GM19328 (cell line): ENCODE results near the gene SDK2.

Source experiments
- ATAC-seq: cut with Tn5 transposase; IDR thresholded peaks from one replicate; pipeline ENCODE4 v1.9.1; 2021; ENCODE audit warnings: mild to moderate bottlenecking, moderate library complexity; ENCODE audit not compliant: unreplicated experiment

Gene SDK2

DNA sequence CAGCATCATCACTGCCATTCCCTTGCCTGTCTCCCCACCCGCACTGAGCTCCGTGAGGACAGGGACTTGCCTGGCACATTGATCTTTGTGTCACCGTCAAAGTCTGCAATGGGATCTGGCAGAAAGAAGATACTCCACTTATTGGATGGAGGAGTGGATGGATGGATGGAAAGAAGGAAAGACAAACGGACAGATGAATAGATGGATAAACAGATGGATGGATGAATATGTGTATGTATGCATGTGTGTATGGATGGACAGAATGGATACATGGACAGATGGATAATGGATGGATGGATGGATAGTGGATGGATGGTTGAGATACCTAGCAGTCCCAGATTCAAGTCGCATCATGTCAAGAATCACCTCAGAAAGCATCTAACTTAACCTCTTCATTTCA, 99.9 kb downstream of the SDK2 start:
- no peak for ATAC-seq

DNA sequence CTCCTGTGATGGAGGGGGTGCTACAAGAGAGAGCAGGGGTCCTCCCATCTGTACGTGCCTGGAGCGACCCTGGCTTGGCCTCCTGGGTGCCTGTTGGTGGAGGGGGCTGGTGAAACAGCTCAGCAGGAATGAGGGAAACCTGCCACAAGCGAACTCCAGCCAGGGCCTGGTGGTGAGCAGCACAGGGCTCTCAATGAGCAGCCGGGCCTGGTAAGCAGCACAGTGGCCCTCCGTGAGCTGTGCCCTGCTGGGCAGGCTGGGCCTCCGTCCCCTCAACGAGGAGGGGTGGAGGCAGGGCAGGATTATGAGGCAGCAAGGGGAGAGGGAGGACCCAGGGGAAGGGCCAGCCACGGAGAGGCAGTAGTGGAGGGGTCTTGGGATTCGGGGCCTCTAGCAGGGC, 101.9 kb downstream of the SDK2 start:
- ATAC-seq: no peak

DNA sequence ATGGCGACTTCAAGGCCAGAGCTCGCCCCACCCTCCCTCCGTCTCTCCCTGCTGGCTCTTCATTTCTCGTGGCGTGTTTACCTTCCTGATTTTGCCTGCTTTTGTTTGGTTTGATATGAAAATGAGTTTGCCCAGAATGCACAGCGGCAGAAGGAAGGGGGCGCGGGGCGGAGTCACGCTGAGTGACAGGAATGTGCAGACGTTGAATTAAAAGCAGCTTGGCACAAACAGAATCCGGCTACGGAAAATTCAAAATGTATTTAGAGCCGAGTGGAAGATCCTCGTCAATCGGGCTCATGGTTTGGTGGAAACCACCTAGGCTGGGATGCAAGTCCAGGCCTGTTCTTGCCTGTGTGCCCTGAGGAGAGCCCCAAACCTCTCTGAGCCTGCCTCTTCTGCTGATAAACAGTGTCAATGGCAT, 102.7 kb downstream of the SDK2 start:
- no peak for ATAC-seq

DNA sequence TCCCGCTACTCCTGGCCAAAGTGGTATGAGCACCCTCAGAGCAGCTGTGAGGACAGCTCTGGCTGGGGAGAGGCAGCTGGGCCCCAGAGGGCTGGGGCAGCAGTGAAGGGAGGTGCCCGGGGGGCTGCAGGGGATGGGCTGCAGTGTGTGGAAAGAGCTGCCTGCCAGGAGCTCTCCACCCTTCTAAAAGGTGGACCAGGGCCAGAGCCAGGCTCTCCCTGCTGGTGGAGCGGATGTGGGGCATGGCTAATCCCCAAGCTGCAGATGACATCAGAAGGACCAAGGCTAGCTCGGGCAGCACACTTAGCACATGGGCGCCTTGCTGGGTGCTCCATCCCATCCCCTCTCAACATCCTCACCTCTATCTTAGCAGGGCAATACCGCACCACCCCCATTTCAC, 103.1 kb downstream of the SDK2 start:
- no peak for ATAC-seq

DNA sequence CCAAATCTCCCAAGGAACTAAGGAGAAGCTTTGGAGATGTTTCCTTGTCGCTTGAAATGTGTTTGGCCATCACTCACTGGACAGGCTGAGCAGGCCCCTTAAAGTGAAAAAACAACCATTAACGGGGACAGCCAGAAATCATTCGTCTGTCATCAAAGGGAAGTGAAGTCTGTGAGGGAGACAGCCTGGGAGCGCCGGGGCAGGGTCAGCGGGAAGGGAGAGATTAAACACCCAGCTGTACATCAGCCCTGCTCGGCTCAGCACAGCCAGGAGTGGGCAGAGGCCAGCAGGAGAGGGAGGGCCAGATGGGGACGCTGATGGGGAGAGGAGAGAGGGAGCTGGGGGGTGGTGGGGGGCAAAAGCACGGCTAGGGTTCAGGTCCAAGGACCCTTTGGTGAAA, 105.1 kb downstream of the SDK2 start:
- ATAC-seq: no peak

DNA sequence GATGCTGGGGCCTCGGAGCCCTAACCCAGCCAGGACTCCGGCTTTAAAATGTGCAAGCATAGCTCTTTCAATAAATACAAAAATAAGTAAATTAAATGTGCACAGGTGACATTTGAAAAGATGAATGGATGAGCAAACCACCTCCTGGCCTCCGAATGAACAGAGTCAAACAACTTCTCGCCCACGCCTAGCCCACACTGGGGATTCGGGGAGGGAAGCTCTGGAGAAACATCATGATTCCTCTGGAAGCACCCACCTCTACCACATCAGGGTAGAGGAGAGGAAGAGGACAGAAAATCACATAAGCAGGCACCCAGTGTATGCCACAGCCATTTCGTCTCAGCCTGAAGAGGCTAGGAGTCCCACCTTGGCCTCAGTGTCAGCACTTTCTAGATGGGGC, 105.8 kb downstream of the SDK2 start:
- no peak for ATAC-seq

DNA sequence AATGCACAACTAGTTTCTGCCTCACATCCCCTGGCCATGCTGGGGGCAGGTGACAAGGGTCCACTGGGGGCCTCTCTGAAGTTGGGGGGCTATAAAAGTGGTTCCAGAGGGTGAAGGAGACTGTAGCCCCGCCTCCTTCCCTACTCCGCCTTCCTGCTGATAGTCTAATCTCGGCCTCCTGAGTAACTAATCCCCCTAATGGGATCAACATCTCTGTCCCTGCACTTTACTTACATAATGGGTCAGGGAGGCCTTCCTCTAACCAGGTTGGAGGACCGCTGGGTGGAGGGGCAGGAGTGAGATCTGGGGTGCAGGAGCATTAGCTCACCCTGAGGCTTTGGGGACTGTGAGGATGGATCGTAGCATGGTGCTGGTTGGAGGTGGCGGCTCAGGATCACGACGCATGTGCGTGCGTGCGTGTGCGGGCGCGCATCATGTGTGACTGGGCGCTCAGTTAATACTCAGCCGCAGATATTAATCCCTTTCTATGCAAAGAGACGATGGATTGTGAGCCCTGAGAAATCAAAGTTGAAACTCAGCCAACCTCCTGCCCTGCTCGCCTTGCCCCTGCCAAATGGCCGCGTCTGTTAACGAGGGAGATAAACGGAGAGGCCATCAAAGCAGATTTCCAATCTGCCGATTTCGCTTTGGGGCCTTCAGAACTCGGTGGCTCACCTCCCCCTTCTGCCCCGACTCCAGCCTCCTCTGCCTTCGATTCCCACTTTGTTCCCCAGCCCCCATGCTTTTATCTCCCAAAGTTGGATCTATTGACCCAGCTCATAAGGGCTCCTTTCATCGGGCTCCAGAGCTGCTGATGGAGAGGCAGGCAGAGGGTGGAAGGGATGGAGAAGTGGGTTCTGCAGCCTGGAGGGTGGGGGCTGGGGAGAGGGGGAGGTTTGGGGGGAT, 107.3 kb downstream of the SDK2 start:
- no peak for ATAC-seq

DNA sequence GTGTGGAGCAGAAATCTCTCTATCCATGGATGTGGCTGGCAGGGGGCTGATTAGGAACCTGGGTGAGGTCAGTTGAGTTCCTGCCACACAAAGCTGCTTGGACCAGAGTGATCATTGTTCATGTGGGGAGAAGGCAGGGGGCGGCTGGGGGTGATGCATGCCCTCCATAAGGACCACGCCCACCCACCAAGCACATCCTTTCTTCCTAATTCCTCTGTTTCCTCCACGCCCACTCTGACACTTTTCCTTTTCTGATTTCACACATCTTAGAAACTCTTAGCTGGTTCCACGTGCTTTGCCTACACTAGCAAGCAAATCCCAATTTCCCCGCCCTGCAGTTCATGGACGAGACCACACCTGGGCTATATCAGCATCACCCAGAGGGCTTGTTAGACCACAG, 108.5 kb downstream of the SDK2 start:
- no peak for ATAC-seq

DNA sequence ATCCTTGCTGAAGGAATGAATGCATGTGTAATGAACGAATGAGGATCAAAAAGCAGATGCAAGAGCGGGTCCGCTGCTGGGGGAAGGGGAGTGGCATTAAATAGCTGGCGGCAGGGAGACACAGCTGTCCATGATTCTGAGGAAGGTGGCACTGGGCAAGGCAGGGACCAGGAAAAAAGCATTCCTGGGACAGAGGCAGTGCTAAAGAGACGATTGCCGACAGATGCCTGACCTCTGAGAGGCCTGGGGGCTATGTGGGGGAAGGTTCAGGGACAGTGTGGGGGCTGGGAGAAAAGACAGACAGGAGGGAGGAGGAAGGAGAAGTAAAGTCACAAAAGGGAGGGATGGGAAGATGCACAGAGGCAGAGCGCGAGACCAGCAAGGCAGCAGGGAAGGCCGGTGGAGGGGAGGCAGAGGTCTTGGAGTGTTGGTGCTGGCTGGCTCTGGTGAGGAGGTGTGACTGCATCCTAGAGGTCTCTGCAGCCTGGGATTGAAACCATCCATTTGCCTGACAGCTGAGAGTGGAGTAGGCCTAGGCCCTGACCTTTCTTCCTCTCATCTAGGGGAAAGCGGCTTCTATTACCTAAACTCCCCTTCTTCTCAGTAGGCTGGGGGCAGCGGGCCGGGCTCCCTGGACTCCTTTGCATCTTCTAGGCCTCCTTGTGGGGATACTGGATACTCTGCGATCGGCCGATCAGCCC, 109.9 kb downstream of the SDK2 start:
- no peak for ATAC-seq

DNA sequence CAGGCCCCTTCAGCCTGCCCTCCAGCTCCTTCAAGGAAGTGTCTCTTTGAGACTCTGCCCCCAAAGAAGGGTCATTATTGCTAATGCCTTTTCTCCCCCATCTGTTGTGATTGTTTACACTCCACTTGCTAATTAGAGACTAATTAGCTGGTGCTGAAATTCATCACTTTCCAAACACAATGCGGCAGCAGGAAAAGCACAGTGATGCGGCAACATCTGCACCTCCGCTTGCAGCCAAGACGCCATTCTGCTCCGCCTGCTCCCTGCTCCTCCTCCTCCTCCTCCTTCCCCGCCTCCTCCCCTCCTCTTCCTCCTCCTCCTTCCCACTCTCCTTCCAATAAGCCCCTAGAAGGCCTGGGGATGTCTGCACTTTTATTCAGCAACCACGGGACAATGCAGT, 110.5 kb downstream of the SDK2 start:
- no peak for ATAC-seq

DNA sequence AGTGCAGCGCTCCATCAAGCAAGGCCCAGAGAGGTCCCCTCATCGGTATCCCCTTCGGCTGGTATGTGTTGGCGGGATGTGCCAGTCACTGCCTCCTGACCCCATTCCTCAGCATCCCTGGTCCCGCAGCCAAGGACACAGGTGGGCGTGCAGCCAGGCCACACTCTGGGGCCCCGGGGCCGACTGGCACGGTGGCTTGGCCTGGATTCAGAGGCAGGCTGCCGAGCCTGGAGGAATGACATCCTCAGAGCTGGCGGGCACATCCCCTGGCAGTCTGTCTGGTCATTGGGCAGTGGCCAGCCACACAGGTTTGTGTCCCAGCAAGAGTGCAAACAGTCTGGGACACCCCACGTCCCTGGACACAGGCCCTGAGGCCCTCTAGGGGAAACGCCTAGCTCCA, 111.1 kb downstream of the SDK2 start:
- no peak for ATAC-seq

DNA sequence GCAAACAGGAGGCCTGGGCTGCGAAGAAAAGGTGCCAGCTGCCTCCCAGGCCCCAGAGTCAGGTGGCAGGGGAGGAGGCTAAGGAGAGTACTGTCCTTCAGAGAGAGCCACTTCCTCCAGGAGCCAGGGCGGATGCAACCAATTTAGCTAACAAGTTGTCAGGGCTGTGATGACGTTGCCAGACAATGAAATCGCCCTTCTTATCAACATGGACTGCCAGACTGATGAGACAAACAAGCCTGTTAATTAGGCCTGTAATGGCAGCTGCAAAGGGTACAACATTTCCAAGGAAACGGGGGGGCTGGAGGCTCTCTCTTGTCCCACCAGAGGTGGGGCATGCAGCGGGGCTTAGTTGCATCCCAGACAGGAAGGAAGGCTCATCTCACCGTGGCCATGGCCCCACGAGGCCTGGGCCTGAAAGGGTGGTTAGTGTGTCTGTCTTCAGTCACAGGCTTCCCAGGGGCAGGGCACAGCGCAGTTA, 111.8 kb downstream of the SDK2 start:
- ATAC-seq: no peak

DNA sequence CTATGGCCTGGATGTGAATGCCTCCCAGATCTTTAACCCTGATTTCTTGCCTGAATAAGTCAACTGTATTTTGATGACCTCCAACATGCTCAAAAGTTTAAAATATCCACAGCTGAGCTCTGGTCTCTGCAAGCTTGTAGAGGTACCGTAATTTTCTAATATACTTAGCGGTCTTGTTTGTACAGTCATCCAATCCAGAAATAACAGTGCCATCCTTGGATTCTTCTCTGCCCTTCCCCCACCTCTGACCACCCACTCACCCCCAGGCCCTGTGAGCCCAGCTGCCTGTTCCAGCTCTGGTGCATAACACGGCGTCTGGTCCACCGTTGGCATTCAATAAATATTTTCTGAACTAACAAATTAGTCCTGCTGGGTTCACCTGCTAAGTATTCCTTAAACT, 113.1 kb downstream of the SDK2 start:
- no peak for ATAC-seq

DNA sequence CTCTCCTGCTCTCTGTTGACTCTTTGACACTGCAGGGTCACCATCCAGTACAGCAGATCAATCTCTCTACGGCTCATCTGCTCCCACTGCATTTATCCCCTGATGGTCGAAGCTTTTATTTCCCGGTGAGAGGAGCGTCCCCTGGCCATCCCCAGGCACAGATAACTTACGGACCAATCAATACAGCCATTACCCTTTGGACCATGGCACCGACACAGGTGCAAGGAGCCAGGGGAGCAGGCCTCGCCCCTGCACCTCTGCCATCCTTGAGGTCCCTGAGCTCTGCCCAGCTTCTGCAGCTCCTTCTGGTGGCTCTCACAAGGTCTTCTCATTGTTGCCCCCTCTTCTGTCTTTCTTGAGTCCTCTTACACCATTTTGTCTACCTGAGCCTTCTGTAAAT, 115.6 kb downstream of the SDK2 start:
- ATAC-seq: no peak

DNA sequence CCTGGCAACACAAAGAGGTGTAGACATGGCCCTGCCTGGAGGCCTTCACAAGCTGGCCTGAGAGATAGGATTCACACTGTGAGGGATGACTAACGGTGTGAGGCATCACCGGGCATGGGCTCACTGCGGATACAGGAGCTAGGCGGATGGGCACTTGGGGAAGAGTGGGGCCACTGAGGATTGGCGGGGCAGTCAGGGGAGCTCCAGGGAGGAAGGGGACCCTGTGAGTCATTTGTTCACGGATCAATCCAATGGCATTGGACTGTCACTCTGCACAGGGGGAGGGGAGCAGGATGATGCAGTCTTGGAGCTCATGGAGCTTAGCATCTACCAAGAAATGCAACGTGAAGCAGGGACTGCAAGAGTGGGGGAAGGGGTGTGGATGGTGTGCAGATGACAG, 117.3 kb downstream of the SDK2 start:
- no peak for ATAC-seq

DNA sequence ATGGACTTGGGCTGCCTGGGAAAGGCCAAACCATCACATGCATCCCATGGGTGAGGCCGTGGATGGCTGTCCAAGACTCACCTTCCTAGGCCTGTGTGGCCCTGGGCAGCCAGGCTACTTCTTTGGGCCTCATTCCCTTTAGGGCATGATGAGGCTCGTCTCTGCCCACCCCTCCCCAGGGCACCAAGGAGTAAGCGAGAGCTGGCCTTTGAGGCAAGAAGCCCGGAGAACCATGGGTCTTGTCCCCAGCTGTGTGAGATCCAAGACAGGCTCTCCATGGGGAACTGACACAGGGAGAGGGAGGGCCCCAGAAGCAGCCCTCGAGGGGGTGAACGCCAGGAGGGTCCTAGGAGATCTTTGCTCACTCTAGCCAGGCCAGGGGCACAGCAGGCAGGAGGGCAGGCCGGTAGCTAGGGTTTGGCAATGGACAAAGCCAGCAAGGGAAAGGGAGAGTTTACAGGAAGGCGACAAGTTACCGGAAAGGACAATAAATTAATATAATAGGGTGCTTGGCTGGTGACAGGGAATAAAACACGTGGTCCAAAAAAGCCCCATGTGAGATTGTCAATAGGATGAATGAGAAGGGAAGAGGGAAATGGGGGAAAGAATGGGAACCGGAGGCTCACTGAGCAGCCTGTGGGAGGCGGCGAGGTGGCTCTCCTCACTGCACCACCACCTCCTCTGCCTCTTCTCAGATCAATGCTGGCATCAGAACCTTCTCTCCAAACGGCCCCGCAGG, 119.1 kb downstream of the SDK2 start:
- ATAC-seq: no peak

DNA sequence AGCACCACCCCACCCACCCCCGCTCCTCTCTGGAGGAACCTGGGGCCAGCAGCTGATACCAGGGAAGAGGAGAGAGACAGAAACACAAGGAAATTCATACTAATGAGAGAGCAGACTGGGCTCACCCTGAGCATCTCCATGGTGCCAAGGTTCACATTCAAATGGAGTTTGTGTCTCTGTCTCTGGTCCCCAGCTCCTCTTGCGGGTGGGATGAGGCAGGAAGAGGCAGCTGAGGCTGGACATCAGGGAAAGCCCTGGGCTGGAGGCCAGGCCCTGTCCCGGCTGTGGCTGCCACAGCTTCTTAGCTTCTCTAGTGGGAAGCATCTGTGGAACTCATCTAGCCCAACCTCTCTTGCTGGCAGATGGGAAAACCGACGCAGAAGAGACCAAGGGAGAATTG, 121.5 kb downstream of the SDK2 start:
- ATAC-seq: no peak

DNA sequence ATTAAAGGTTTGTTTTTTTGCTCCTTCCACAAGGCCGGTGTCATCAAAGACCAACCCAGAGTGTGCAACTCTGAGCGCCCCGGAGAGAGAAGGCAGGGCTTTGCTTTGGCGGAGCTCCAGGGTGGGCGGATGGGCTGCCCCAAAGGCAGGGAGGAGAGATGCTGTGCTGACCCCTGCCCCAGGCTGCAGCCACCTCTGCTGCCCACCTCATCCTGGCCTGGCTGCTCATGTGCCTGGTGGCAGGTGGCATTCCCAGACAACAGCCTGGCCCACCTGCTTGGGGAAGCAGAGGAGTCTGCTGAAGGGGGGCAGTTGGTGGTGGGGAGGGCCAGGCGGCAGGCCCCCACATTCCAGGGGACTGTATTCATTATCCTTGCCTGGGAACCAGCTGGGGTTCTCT, 122.1 kb downstream of the SDK2 start:
- ATAC-seq: no peak

DNA sequence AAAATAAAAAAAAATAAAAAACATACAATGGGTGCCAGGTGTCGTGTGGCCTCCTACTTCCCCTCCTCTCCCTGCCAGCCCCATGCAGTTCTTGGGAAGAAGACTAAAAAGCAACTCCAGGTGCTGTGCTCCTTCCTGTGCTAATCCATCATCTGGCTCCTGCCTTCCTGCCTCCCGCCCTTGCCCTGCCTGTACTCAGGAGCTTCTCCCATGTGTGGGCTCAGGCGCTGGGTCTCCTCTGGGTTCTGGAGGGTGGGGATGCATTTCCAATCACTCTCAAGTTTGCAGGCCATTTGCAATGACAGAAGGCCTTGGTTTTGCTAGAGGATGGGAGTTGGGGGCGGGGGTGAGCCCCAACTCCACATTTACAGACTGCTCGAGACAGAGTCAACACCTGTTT, 122.9 kb downstream of the SDK2 start:
- ATAC-seq: no peak

DNA sequence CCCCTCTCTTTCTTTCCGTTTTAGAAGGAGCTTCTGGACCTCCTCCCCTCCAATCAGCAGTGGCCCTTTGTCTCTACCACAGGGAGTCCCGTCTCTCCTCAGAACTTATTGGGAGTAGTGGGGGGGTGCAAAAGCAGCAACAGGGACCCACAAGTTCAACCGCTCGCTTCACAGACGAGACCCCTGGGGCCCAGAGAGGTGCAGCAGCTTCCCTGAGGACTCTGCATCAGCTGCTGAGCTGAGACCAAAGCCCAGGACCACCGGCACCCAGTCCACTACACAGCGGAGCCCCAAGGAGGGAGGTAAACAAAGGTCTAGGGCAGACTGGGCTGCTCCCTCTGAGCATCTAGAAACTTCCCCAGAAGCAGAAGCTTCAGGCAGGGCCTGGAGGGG, 123.9 kb downstream of the SDK2 start:
- no peak for ATAC-seq

DNA sequence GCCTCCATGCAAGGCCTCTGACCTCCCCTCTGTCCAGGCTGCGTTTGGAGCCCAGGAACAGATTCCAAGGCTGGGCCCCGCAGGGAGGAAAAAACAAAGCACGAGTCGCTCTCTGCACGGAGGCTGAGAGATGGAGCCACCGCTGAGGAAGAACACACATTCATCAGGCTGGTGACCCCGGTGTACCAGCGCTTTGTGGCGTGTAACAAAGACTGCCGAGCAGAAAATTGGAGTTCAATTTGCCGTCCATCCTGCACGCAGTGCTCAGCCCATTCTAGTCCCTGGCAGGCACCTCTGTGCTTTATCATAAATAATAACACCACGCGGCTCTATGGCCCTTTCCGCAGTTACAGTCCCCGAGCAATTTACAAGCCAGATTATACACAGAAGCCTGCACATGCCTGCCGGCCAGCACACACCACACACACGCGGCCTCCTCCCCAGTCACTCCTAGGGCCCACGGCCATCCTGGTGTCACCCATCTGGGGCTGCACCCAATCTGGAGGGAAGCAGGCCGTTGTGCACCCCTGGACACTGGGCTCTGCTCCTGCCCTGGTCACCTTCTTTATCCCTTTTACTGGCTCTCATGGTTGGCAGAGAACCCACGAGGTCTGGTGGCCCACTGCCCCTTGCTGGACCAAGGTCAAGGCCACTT, 124.4 kb downstream of the SDK2 start:
- no peak for ATAC-seq
